PC-9 (cell line): ENCODE results near the gene SAG. TPM values are rescaled to one million over a fixed set of nuclear protein-coding genes. Genes with fewer than 3 reads are reported as not detected.
"Not testable (repeated sequence)": the region's sequence is repeated elsewhere in the genome, so short reads cannot be mapped to it uniquely, and the experiment has no call there.

Experiments used
- BruUV-seq: library from RNA; stranded (reverse); fragments of 400-500 nt; replicated peaks from 2 replicates; lab custom pipeline; 2021; lab: Mats Ljungman, UMichigan
- CTCF ChIA-PET: fragments of 300-600 bp; sonication (Branson Sonifier 250); formaldehyde crosslinking; loops from one replicate; lab custom pipeline; 2022; ENCODE audit warnings: antibody characterized with exemption; lab: Charles Lee
- POLR2A ChIA-PET: fragments of 300-600 bp; sonication (Branson Sonifier 250); formaldehyde crosslinking; loops from one replicate; lab custom pipeline; 2022; ENCODE audit warnings: antibody characterized with exemption; ENCODE audit not compliant: unreplicated experiment; lab: Charles Lee
- DNase-seq, 2 experiments: peaks; one replicate each; pipeline versions ENCODE4 v3.0.0 to v3.0.0-alpha.2; 2015 to 2022; ENCODE audit warnings: mixed read lengths in 1 of 2
- H2AFZ ChIP-seq: fragments of 200-600 bp; sonication (generic); 2 replicates; pipeline ENCODE4 v1.8.1; 2017; ENCODE audit warnings: antibody characterized with exemption
- H3F3A ChIP-seq: fragments of 200-600 bp; sonication (generic); 2 replicates; pipeline ENCODE4 v1.8.1; 2017; ENCODE audit warnings: antibody characterized with exemption, mild to moderate bottlenecking, low read depth; ENCODE audit not compliant: insufficient read depth
- H3K27ac ChIP-seq: fragments of 200-600 bp; sonication (generic); 2 replicates; pipeline ENCODE4 v1.6.1; 2016; ENCODE audit warnings: mixed run types
- H3K27me3 ChIP-seq: fragments of 200-600 bp; sonication (generic); 2 replicates; pipeline ENCODE4 v1.6.1; 2016; ENCODE audit warnings: low read depth, mixed run types; ENCODE audit not compliant: insufficient read depth
- H3K36me3 ChIP-seq: fragments of 200-600 bp; sonication (generic); 2 replicates; pipeline ENCODE4 v1.6.1; 2016; ENCODE audit warnings: low read depth, mixed run types
- H3K4me1 ChIP-seq: fragments of 200-600 bp; sonication (generic); replicated peaks from 2 replicates; pipeline ENCODE4 v1.6.1; 2016; ENCODE audit warnings: mixed run types; ENCODE audit not compliant: insufficient read depth
- H3K4me2 ChIP-seq: fragments of 200-600 bp; sonication (generic); 2 replicates; pipeline ENCODE4 v1.6.1; 2017; ENCODE audit warnings: mixed run types
- H3K4me3 ChIP-seq: fragments of 200-600 bp; sonication (generic); 2 replicates; pipeline ENCODE4 v1.6.1; 2016; ENCODE audit warnings: mixed run types
- H3K79me2 ChIP-seq: fragments of 200-600 bp; sonication (generic); 2 replicates; pipeline ENCODE4 v1.6.1; 2017; ENCODE audit warnings: low read depth, mixed run types
- H3K9me2 ChIP-seq: fragments of 200-600 bp; sonication (generic); 2 replicates; pipeline ENCODE4 v1.8.1; 2017; ENCODE audit warnings: mild to moderate bottlenecking; ENCODE audit not compliant: insufficient read depth
- H3K9me3 ChIP-seq: fragments of 200-600 bp; sonication (generic); 2 replicates; pipeline ENCODE4 v1.8.1; 2016; ENCODE audit warnings: low read depth; ENCODE audit not compliant: insufficient read depth
- H4K20me1 ChIP-seq: fragments of 200-600 bp; sonication (generic); 2 replicates; pipeline ENCODE4 v1.8.1; 2017; ENCODE audit not compliant: insufficient read depth
- CTCF ChIP-seq: fragments of 200-600 bp; sonication (generic); conservative IDR thresholded peaks from 2 replicates; pipeline ENCODE4 v1.6.1; 2017; ENCODE audit warnings: mixed run types, antibody characterized with exemption, mild to moderate bottlenecking, moderate library complexity
- EZH2 ChIP-seq: fragments of 200-600 bp; sonication (generic); IDR thresholded peaks from 2 replicates; pipeline ENCODE4 v1.8.0; 2017; ENCODE audit warnings: antibody characterized with exemption, low read depth
- intact Hi-C: fragments of 100-400 bp; cut with micrococcal nuclease; formaldehyde crosslinking; loops from one replicate; pipeline ENCODE4 v1.10.0; 2022; ENCODE audit not compliant: unreplicated experiment
- total RNA-seq: library from RNA; stranded (reverse); gene quantifications from 2 replicates; pipeline ENCODE4 v1.2.3, GENCODE V29; 2021

The SAG gene
- total RNA-seq, 1 experiment from 2014 or later = not detected

GRCh38 chr2:233332125-233332524 is 24.5 kb downstream of the SAG start:
- H2AFZ ChIP-seq = no peak overlapping the region
- no peaks in the 10 kb centered on the region for H3K9me3 ChIP-seq
- H3F3A ChIP-seq = no peaks in the 10 kb centered on the region
- no peak for TF ChIP-seq EZH2
- H3K9me2 ChIP-seq = no peaks in the 10 kb centered on the region
- ChIA-PET CTCF (no interaction called here), POLR2A (no interaction called here)
- no peak for DNase-seq
- no TSS peak for BruUV-seq
- no peaks in the 10 kb centered on the region for H3K4me1 ChIP-seq
- intact Hi-C loops = no loop called here
- no peaks in the 10 kb centered on the region for H3K27me3 ChIP-seq
- no peak overlapping the region for H3K4me3 ChIP-seq
- no peaks in the 10 kb centered on the region for H3K79me2 ChIP-seq
- no peak overlapping the region for H3K4me2 ChIP-seq
- no peak overlapping the region for H3K27ac ChIP-seq
- H3K36me3 ChIP-seq = no peaks in the 10 kb centered on the region
- no peaks in the 10 kb centered on the region for H4K20me1 ChIP-seq

- Histone ChIP-seq H3K36me3 (no peaks in the 10 kb centered on the region), H3K79me2 (no peaks in the 10 kb centered on the region), H3K9me3 (no peaks in the 10 kb centered on the region), H3K4me1 (peaks cover 17% of the 10 kb centered on the region), H3K27me3 (no peaks in the 10 kb centered on the region), H3K4me2 (no peak overlapping the region), H3F3A (peaks cover 9% of the 10 kb centered on the region; the same call in 1 of the 2 replicates), H2AFZ (no peak overlapping the region), H3K27ac (no peak overlapping the region), H3K9me2 (no peaks in the 10 kb centered on the region), H3K4me3 (no peak overlapping the region), H4K20me1 (no peaks in the 10 kb centered on the region)
- intact Hi-C loops = no loop called here
- DNase-seq = no peak
- no TSS peak for BruUV-seq
- ChIA-PET POLR2A (no interaction called here), CTCF (no interaction called here)
- no peak for TF ChIP-seq EZH2
- TF ChIP-seq CTCF = no peak
Observed at GRCh38 chr2:233334915-233335314, 27.3 kb downstream of the SAG start.

GRCh38 chr2:233336091-233336490 is 28.5 kb downstream of the SAG start:
- H3K79me2 ChIP-seq, BruUV-seq, H3K4me3 ChIP-seq, H3K27me3 ChIP-seq, intact Hi-C loops, H3K27ac ChIP-seq, H3K4me2 ChIP-seq, H4K20me1 ChIP-seq, POLR2A ChIA-PET, CTCF ChIA-PET, H3K36me3 ChIP-seq, H3K9me3 ChIP-seq, H2AFZ ChIP-seq, H3K9me2 ChIP-seq, DNase-seq: not testable (repeated sequence)
- Histone ChIP-seq H3F3A (peaks cover 10% of the 10 kb centered on the region; the same call in 1 of the 2 replicates), H3K4me1 (peaks cover 23% of the 10 kb centered on the region)

- H3F3A ChIP-seq = peaks cover 10% of the 10 kb centered on the region; the same call in 1 of the 2 replicates
- no peaks in the 10 kb centered on the region; the same call in 1 of the 2 replicates for H3K9me3 ChIP-seq
- H3K27me3 ChIP-seq = no peaks in the 10 kb centered on the region
- CTCF ChIA-PET = no interaction called here
- H3K4me2 ChIP-seq = no peak overlapping the region
- no peak for TF ChIP-seq EZH2
- TF ChIP-seq CTCF = no peak
- no peak overlapping the region for H3K4me3 ChIP-seq
- POLR2A ChIA-PET = no interaction called here
- no peak overlapping the region for H3K27ac ChIP-seq
- no peaks in the 10 kb centered on the region for H3K9me2 ChIP-seq
- intact Hi-C loops = no loop called here
- no peaks in the 10 kb centered on the region for H3K79me2 ChIP-seq
- DNase-seq = no peak
- H3K36me3 ChIP-seq = no peaks in the 10 kb centered on the region
- no TSS peak for BruUV-seq
- peaks cover 23% of the 10 kb centered on the region for H3K4me1 ChIP-seq
- no peak overlapping the region for H2AFZ ChIP-seq
- no peaks in the 10 kb centered on the region for H4K20me1 ChIP-seq
Observed at GRCh38 chr2:233336541-233336940, 28.9 kb downstream of the SAG start.
